K562 (cell line): ENCODE results near the gene CACNA1E. TPM values are rescaled to one million over a fixed set of nuclear protein-coding genes. Genes with fewer than 3 reads are reported as not detected.

Source experiments
- NR1H2 ChIP-seq: sonication (generic); formaldehyde crosslinking; IDR thresholded peaks from 2 replicates; pipeline ENCODE4 v1.4.0; 2020; ENCODE audit warnings: mild to moderate bottlenecking, missing genetic modification reagents
- RNF2 ChIP-seq: sonication (generic); IDR thresholded peaks from 2 replicates; pipeline ENCODE4 v1.6.1; 2016
- TBP ChIP-seq: optimal IDR thresholded peaks from 2 replicates; pipeline ENCODE3; 2011; ENCODE audit warnings: low read depth, low read length, improper control_type of control experiment
- TEAD1 ChIP-seq, 2 experiments: fragments of 450-650 bp in 1 of 2; sonication (generic) in 1 of 2; formaldehyde crosslinking; IDR thresholded peaks; 2 replicates each; pipeline versions ENCODE4 v1.4.0 to v1.8.0; 2020 to 2022; ENCODE audit warnings: mild to moderate bottlenecking in 2 of 2, missing genetic modification reagents in 1 of 2
- ZBTB40 ChIP-seq, 2 experiments: fragments of 450-650 bp in 1 of 2; sonication (generic) in 1 of 2; formaldehyde crosslinking in 1 of 2; IDR thresholded peaks; 2 replicates each; pipeline versions ENCODE4 v1.7.1 to v1.9.0; 2016 to 2022; ENCODE audit warnings: inconsistent platforms in 1 of 2, mild to moderate bottlenecking in 1 of 2, missing genetic modification reagents in 1 of 2
- ZNF445 ChIP-seq: fragments of 250-450 bp; sonication (Bioruptor Pico); IDR thresholded peaks from 2 replicates; pipeline ENCODE4 v1.4.0; 2020; ENCODE audit warnings: low read depth, mild to moderate bottlenecking, moderate library complexity
- polyA plus RNA-seq, 8 experiments: library from polyadenylated mRNA; depleted of rRNA in 4 of 8; stranded (reverse) in 5 of 8; unstranded in 3 of 8; fragments of >200 nt; fragmentation: Nextera tagmentation in 2 of 8; fragmentation: Illumina TruSeq in 1 of 8; extraction: Ambion mirVana in 2 of 8; extraction: Trizol in 1 of 8; gene quantifications; 2 replicates each; pipeline versions ENCODE4 v1.2.1 to v1.2.3, GENCODE V29; 2011 to 2014; ENCODE audit warnings: inconsistent platforms in 1 of 8, missing spikeins in 1 of 8
- total RNA-seq, 7 experiments: library from RNA; depleted of rRNA in 6 of 7; stranded (reverse); fragments of >200 nt in 6 of 7; fragmentation: Illumina TruSeq in 2 of 7; extraction: Trizol in 2 of 7; gene quantifications; 2 replicates each; pipeline versions ENCODE4 v1.2.1 to v1.2.3, GENCODE V29; 2011 to 2021; ENCODE audit warnings: low replicate concordance in 1 of 7

Gene CACNA1E
- total and polyA plus RNA-seq, 9 of the 15 experiments (the other 6 are each of a cell fraction or from before 2014, with no cell fraction given) = under 0.01 to 0.04 TPM; not detected in 7

GRCh38 chr1:181496759-181497158 lies 13.4 kb downstream of the CACNA1E start (continued):
- no peak for TF ChIP-seq ZBTB40 (IDR thresholded peaks at IDR 0.05)
- TF ChIP-seq ZBTB40 (CRISPR knock-in tag; IDR thresholded peaks at IDR 0.05) = no peak
- TF ChIP-seq TBP = no peak
- no peak for TF ChIP-seq TEAD1 (CRISPR knock-in tag; IDR thresholded peaks at IDR 0.05)
- TF ChIP-seq NR1H2 = no peak
- no peak for TF ChIP-seq RNF2
- no peak for TF ChIP-seq ZNF445 (CRISPR knock-in tag)
